Measurements from ENCODE around the gene ATAD3A. TPM values are rescaled to one million over a fixed set of nuclear protein-coding genes. Genes with fewer than 3 reads are reported as not detected.
A peak's percentile ranks its signal among the peaks of the same experiment; 100 is the strongest.

The ATAD3A gene
- total and polyA plus RNA-seq, 9 of the 15 experiments (the other 6 are each of a cell fraction or from before 2014, with no cell fraction given): 0.10 to 173 (median 36.7) TPM

GRCh38 chr1:1573843-1574720, 62.1 kb downstream of the ATAD3A start (continued):
- TF ChIP-seq PCBP2 (IDR thresholded peaks at IDR 0.05; ENCODE audit: low read depth, low read length, poor library complexity, severe bottlenecking): peak; percentile 32
- no peak; the same call in 1 of the 2 replicates for TF ChIP-seq ATF7 (IDR thresholded peaks at IDR 0.05)
- TF ChIP-seq IFI16 (CRISPR knock-in tag; IDR thresholded peaks at IDR 0.05): no peak
- TF ChIP-seq USF1 (CRISPR knock-in tag; IDR thresholded peaks at IDR 0.05): 0 out of 2 replicates have a peak, but pooled peaks have one; percentile 10
- peak; percentile 68 for TF ChIP-seq PHF20 (IDR thresholded peaks at IDR 0.05; ENCODE audit: partially characterized antibody)
- no peak for TF ChIP-seq HIVEP1 (CRISPR knock-in tag; IDR thresholded peaks at IDR 0.05)
- TF ChIP-seq DDX20 (tag; IDR thresholded peaks at IDR 0.05; ENCODE audit: low read depth): no peak
- TF ChIP-seq NBN (IDR thresholded peaks at IDR 0.05; ENCODE audit: low read depth): no peak
- TF ChIP-seq NFATC3 (IDR thresholded peaks at IDR 0.05): peak; percentile 37; the same call in 1 of the 2 replicates
- no peak for TF ChIP-seq TFE3 (CRISPR knock-in tag; IDR thresholded peaks at IDR 0.05)
- TF ChIP-seq PML (IDR thresholded peaks at IDR 0.05; ENCODE audit: low read length): no peak
- TF ChIP-seq ZNF140 (CRISPR knock-in tag; IDR thresholded peaks at IDR 0.05): no peak
- TF ChIP-seq NRF1 (conservative IDR thresholded peaks at IDR 0.05 in 1 of 2, IDR thresholded peaks at IDR 0.05 in 1 of 2): peak in 1 of 2 experiments; percentile 72; a peak in 2 of 4 replicates
- TF ChIP-seq SAP30 (IDR thresholded peaks at IDR 0.05; ENCODE audit: borderline replicate concordance, insufficient read depth, low read depth, low read length, poor library complexity, severe bottlenecking): peak; percentile 87
- no peak for TF ChIP-seq ZFP30 (CRISPR knock-in tag; IDR thresholded peaks at IDR 0.05; ENCODE audit: borderline replicate concordance)
- peak; percentile 33 for TF ChIP-seq ETV1 (tag; conservative IDR thresholded peaks at IDR 0.05; ENCODE audit: low read depth)
- peak; percentile 77 for TF ChIP-seq CTBP1 (IDR thresholded peaks at IDR 0.05; ENCODE audit: borderline replicate concordance)
- 0 out of 4 replicates have a peak, but pooled peaks of 1 of the 2 experiments have one; percentile 26 for TF ChIP-seq UBTF (IDR thresholded peaks at IDR 0.05; ENCODE audit: borderline replicate concordance in 1 of 2, low read depth in 2 of 2, low read length in 2 of 2)
- no peak for TF ChIP-seq ILF3 (IDR thresholded peaks at IDR 0.05; ENCODE audit: borderline replicate concordance)

Measured in K562 (cell line).